ENCODE results near the gene GUCY1A2.
A peak's percentile ranks its signal among the peaks of the same experiment; 100 is the strongest.

The GUCY1A2 gene

DNA sequence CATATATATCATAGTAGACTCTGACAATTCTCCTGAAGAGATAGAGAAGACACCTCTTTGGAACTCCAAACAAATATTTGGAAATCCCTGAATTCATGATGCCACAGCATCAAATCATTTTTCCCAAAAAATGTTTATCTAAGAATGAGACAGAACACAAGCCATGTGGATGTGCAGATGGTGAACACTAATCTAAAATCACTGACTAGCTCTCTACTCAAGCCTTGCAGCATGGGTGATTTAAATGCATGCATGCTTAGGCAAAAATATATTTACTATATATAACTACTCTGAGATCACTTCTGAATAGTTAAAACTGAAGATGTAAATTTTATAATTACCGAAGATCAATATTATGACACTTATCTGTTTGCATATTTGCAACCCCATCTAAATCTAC is 289.9 kb downstream of the GUCY1A2 start:
- DNase-seq = no peak

DNA sequence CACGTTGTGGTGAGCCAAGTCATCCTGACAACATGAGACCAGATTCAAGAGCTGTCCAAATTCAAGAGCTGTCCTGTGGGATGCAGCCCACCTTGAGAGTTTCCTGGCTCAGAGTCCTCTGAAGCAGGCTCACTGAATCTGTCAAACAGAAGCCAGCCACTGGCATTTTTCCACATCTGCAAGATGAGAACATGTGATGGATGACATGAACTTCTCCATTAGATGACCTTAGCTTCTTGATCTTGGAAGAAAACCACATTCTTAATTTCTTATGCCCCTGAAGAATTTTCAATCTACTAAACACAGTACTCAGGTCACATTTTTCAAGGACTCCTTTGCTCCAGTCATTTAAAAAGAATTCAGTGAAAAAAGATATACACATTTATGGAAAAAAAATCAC is 291.0 kb downstream of the GUCY1A2 start:
- no peak for DNase-seq

DNA sequence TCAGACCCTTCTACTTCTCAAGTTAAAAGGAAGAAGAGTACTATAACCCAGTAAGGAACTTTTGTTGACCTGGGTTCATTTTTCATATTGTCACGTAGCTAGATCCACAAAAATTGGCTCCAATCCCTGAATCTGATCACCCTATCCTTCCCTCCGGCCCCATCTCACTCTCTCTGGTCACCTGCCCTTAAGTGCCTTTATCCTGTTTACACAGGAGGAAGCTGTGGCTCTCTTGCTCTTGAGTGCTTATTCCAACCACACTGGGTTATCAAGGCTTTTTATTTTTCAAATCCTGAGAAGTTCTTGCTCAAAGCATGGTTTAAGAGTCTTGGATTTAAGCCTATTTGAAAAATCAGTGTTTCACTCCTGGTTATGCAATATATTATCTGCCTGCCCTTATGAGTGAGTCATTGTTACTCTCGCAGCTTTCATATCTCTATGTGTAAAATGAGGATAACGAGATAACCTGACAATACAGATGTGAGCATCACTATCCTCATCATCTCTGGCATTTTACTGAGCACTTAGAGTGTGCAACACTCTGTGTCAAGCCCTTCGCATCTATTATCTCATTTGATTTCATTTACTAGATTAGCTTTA is 293.9 kb downstream of the GUCY1A2 start:
- peak; percentile 26 for DNase-seq

DNA sequence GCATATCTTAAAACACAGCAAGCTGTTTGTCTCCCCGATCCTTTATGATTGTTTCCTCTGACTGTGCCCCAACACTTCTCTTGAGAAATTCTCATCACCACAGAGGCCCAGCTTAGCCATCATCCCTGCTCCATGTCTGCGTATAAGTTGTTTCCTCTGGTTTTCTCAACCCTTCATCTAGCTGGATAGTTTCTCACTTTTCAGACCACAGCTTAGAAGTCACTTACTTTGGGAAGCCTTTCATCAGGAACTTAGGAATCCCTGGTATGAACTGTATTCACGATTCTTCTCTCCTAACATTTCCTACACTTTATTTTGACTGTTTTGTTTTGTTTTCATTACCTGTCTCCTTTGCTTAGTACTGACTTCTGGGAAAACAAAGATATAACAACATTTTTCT is 295.2 kb downstream of the GUCY1A2 start:
- DNase-seq = no peak

DNA sequence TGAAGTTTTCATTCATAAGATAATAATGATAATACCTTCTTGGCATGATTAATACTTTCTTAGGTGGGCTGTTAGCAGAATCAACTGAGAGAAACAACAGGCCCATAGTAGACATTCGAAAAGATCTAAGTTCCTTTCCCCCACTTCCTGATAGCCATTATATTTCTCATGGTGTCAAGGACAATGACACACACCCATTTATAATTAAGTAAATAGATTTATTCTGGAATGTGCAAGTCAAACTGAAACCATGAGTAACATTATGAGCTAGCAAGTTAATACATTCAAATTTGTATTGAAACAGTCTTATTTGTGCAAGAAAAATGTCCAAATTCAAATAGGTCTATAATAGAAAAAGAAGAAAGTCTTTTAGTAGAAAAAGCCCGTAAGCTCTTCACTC is 301.1 kb downstream of the GUCY1A2 start:
- no peak for DNase-seq

DNA sequence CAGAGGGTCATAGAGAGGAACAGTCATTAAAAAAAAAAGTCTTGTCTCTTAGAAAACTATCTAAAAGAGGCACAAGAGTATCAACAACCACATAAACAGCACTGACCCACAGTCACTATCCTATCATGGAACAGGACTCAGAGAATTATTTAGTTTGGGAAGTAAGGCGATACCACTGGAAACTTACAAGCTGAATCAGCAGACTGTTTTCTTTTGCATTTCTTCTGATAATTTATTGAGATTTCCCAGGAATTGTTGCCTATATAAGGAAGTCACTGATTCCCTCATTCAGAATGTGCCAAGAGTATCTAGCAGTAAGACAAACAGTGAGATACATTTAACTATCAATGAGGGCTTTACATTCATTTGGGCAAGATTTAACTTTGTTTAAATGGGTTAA is 304.1 kb downstream of the GUCY1A2 start:
- DNase-seq = no peak

DNA sequence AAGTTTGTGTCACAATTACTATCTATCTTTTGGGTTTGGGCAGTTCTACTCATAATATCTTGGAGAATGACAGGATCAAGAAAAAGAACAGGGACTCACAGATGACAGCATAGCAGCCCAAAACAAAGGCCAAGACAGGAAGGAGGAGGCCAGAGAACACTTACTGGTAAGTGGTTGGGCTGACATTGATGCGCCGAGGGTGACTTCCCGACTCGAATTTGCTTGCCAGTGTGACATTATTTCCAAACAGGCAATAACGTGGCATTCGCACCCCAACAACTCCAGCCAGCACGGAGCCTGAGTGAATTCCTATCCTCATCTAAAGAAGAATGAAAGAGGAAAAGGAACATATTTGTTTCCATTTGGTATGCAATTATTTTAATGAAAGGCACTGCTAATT is 309.9 kb downstream of the GUCY1A2 start:
- DNase-seq = no peak

DNA sequence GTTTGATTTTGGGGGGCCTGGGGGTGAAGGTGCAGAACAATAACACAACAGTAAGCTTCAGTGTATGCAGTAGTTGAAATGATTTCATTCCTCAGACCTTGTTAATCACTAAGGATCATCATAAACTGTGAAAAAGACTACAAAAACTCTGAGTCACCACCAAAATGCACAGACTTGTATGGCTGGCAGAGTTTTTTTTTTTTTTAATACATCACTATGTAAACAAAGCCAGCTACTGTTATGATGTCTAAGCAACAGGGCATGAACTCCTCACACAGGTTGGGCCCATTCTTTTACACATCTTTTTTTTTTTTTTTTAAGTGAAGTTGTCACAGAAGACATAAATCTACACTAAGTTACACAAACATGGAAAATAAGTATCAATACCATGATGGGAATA is 311.9 kb downstream of the GUCY1A2 start:
- DNase-seq = no peak

DNA sequence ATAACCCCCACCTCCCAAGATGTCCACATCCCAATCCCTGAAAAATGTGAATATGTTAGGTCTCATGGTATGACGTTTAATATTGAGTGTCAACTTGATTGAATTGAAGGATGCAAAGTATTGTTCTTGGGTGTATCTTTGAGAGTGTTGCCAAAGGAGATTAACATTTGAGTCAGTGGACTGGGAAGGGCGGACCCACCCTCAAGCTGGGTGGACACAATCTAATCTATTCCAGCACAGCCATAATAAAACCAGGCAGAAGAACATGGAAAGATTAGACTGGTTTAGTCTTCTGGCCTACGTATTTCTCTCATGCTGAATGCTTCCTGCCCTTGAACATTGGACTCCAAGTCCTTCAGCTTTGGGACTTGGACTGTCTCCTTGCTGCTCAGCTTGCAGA is 315.5 kb downstream of the GUCY1A2 start:
- DNase-seq = no peak

DNA sequence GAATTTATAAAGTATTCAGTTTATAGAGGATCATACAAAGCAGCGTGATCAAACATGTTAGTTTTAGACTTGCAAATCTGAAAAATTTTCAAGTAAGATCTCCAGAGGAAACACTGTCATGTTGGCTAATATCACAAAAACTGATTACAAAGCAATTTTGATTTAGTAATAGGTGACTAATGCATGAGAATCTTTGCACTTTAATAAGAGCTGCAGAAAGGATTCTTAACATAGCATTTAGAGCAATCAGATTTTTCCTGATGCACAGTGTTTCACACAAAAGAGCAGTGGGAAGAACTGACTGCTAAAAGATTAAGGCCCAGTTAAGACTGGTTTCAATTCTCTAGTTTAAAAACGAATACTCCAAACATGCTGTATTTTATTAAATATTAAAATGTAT is 321.2 kb downstream of the GUCY1A2 start:
- no peak for DNase-seq

DNA sequence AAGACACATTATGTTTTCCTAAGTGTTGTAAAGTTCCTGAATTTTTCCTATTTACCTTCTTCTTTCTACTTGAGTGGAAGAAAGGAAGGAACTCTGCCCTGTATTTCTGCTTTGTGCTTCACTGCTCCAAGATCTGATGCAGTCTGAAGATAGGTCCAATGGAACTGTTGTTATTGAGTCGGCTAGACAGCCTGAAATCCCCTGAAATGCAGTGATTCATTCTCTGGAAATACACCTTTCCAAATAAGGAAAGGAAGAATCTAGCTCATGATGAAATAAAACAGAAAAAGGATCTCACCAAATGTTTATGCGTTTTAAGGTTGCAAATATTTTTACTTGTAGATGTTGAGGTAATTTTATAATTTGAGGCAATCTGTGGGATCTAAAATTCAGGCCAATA is 322.8 kb downstream of the GUCY1A2 start:
- DNase-seq = no peak

DNA sequence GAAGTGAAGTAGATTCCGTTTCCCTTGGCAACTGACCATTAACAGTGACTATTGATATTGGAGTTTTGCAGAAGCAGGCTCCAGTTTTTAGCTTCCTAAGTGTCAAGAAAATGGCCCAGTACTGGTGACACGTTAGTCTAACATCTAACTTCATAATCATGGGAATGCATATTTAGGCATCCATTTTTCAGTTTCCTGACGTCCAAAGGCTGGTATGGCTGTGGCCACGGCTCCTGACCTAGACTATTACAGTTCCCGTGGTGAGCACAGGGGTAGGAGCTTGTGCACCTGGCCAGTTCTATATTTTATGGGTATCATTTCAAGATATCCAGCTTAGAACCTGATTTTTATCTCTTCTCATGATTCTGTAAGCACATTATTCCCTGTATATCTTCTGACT is 323.8 kb downstream of the GUCY1A2 start:
- no peak for DNase-seq

DNA sequence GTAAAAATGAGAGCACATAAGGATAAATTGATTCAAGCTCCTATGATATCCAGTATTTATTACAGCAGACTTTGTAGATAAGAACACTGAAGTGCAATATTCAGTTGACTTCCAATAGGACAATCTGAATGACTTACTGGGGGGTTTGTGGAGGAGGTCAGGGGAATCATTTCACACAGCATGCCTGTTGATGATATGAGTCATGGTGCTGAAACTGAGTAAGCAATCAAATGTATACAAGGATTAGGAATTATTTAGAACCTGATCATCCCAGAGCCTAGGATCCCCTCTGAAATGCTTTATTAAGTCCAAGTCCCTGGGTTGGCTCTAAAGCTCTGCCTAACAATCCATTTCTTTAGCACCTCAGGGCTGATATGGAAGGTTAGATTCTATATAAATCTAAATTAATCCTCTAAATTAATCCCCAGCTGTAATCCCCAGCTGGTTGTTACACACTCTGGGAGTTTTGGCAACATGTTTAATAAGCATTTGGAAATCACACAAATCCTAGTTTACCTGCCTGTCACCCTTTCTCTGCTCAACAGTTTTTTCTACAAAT is 326.4 kb downstream of the GUCY1A2 start:
- DNase-seq = peak; percentile 66

DNA sequence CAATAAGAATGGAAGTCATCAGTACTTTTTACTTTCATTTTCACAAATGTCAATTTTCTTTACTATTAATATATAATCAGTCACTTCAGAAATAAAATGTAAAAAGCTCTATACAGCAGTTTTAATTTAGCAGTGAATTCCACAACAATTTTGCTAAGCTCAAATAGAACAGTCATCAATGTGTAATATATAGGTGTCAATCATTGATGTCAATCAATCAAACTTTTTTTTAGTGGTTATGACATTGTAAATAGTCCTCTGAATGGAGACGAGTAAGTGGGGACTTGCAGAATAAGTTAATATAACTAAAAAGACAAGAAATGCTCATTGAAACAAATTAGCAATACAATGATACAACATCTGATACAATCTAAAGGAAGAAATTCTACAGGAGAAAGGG is 327.4 kb downstream of the GUCY1A2 start:
- no peak for DNase-seq

DNA sequence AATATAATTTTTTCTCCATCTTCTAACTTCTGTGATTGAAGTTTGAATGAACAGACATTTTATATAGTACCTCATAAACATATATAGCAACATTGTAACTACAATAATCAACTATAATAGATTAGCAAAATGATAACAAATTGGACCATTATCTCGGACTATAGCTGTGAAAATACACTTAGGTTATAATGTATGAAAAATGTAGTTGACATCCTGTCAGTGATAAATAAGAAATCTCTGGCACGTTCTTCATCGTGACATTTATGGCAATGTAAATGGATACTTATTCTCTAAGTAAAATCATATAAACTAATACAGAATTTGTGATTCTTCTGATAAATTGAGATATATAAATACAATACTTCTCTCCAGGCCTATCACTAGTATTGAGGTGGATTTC is 333.3 kb downstream of the GUCY1A2 start:
- DNase-seq = no peak

DNA sequence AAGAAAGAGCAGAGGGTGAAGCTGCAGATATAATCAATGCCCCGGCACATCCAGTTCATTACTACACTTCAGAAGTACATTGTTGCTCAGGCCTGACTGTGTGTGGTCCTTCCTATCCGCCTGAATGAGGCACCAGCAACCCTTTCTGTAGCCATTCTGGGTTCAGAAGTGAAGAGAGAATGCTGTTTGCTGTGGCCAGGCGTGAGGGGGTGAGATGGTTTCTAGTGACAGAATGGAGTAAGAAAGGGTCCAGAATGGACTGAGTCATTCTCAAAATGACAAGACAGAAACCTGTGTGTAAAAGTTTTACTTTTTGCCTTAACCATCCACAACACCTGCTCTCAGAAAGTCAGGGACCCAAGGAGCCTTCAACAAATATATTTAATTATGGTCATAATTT is 334.8 kb downstream of the GUCY1A2 start:
- no peak for DNase-seq

DNA sequence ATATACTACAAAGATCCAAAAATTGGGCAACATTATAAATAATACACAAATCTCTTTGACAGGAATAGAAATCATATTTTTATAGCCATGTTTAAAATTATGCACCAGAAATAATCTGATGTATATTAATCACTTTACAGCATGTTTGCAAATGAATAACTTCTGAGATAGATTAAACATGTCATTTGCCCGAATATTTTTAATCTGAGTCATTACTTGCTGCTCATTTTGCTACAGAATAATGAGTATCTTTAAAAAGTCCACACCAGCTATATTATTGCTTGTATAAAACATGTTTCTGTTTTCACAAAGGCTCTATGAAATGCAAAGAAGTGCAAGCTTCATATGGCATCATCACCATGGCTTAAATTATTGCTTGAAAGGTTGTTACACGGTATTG is 336.8 kb downstream of the GUCY1A2 start:
- DNase-seq = no peak

DNA sequence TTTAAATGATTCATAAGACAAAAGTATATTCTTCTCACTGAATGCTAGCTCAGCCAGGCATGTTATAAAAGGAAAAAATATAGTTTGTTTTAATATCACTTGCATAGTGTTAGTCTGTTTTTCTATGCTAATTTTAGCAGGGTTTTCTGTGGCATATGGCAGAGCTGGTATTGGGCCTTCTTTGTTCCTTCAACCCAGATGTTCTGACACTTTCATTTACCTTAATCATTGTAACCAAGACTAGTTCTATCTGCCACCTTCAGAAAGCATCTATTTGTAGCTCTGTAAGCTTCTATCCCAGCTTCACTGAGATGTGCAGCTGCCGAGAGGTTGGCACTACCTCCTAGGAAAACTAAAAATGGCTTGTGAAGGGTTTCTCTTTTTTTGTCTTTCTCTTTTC is 338.7 kb downstream of the GUCY1A2 start:
- DNase-seq = no peak

DNA sequence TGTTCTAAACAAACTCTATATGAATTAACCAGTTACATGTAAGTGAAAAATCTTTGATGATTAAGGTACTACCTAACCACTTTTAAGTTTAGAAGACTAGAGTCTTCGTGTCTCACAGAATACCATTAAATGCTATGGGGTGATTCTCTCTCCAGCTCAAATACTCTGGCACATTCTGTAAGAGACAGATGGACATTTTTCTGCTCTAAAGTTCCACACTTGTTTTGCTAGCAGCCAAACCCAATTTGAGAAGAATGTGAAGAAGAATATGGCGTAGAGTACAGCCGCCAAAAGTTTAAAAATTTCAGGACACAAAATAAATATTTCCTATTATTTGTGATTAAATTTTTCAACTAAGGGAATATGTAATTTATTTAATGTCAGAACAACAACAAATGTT is 339.1 kb downstream of the GUCY1A2 start:
- no peak for DNase-seq

DNA sequence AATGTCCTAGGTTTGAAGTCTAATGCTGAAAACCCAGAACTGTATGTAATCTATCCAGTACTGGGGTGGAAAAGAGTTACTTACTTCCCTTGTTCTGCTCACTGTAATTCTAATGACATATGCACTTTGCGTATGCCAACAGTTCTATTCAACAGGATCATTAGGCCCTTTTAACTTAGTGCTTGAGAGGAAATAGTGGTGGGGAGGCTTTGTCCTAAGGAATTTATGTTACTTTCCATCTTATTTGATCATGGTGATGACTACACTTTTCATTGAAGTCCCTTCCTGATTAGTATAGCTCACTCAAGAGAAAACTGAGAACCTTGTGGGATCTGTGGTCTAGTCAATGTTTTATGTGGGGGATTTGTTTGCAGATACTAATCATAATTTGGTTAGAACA is 348.2 kb downstream of the GUCY1A2 start:
- DNase-seq = no peak

DNA sequence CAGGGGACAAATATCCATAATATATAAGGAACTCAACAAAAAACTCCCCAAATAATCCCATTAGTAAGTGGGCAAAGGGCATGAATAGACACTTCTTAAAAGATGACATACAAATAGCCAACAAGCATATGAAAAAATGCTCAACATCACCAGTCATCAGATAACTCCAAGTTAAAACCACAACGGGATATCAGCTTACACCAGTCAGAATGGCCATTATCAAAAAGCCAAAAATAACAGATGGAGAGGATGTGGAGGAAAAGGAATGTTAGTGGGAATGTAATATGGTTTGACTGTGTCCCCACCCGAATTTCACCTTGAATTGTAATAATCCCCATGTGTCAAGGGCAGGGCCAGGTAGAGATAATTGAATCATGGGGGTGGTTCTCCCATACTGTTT is 350.1 kb downstream of the GUCY1A2 start:
- DNase-seq = no peak

DNA sequence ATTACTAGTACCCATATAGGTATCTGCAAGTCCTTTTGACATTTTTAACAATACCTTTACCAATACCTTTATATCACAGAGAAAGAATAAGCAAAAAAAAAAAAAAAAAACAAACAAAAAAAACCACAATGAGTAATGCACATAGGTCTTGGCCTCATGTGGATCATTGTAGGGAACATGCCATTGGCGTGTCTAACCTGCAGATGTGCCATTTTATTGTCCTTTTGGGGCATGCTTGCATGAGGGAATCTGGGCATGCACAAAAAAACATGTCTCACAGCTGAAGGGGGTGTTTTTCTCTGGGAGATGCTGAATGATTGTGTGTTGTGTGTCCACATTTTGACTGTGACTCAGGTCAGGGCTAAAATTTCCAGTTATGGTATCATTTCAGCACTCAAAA is 361.6 kb downstream of the GUCY1A2 start:
- no peak for DNase-seq

DNA sequence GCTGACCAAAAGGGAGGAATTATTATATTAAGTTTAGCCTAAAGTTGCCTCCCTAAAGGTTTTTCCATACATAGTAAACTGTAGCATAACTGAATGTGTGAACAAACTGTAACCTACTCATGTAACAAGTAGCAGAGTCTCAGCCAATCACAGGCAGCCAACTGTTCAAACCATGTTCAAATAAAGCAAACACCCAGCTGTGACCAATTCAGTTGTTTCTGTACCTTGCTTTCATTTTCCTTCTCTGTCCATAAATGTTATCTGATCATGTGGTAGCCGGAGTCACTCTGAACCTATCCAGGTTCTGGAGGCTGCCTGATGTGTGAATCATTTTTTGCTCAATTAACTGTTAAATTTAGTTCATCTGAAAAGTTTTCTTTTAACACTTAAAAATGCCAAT is 373.5 kb downstream of the GUCY1A2 start:
- DNase-seq = no peak

DNA sequence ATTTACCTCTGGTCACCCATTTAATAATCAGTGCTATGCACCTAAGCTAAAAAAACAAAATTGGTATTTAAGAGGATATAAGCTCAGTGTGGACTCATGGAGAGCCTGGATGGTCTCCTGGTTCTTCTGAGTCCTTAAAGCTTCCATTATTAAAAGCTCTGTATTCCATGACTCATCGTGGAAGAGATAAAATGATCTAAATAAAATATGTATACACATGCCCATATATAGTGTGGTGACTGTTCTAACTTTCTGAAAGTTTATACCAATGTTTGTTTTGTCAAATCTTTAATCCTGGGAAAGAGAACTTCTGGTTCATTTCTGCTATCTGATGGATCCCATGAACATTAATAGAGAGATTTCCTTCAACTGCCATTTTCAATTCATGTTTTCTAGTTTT is 375.9 kb downstream of the GUCY1A2 start:
- DNase-seq = no peak

DNA sequence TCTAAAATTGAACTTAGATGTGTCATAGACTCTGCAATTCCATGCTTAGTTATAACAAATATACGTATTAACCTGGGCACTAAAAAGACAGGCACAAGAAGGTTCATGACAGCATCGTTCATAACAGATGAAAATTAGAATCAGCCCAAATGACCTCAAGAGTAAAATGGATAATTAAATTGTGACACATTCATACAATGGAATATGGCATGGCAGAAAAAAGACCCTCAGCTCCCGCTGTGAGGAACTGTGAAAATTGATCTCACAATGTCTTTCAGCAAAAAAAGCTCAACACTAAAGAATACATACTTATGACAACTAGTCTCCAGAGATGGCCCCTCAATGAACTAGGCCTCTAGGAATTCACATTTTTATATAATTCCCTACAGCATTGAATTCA is 386.0 kb downstream of the GUCY1A2 start:
- no peak for DNase-seq

DNA sequence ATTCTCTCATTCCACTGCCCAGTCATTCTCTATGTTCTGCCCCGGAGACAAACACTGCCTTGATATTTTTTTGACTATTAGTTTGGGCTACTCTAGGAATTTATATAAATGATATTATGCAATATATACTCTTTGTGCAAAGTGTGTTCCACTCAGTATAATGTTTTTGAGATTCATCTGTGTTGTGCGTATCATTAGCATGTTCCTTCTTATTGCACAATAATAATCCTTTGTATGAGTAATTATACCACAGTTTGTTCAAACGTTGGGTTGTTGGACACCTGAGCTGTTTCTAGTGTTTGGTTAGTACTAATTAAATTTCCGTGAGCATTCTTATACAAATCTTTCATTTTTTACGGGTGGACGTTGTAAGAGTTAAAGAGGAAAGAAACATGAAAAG is 390.6 kb downstream of the GUCY1A2 start:
- DNase-seq = no peak

Measured in NCI-H82 (cell line).